ENCODE results near the gene UGGT2. TPM values are rescaled to one million over a fixed set of nuclear protein-coding genes. Genes with fewer than 3 reads are reported as not detected.

The UGGT2 gene
- total and polyA plus RNA-seq, 12 donors = 10.7 to 60.6 (median 21.9) TPM

- no peak overlapping the region for H3K4me3 ChIP-seq
- DNase-seq = no peak
These were observed 211.3 kb downstream of the UGGT2 start for GRCh38 chr13:95841894-95842293.

GRCh38 chr13:95834134-95834765 is 219.0 kb downstream of the UGGT2 start:
- no peaks in the 10 kb centered on the region for H3K27me3 ChIP-seq
- peaks cover 0 to 7% of the 10 kb centered on the region in 2 donors for H3K4me1 ChIP-seq (replicated peaks in 1 of 2)
- H3K27ac ChIP-seq = no peak overlapping the region
- 18 to 25% (median 21%) methylated on average over 3 of the region's 3 CpGs for WGBS, 4 donors
- TF ChIP-seq CTCF (IDR thresholded peaks at IDR 0.05) = peak; percentile 84 to 96 (median 94)
- TF ChIP-seq POLR2A (IDR thresholded peaks at IDR 0.05) = no peak
- no peak overlapping the region for H3K4me3 ChIP-seq
- peaks cover 0 to 12% (median 0%) of the 10 kb centered on the region in 3 donors for H3K9me3 ChIP-seq (replicated peaks in 1 of 3)
- intact Hi-C loops (cut with DNase I) = loop anchor here (2.0 to 10.0 kb wide), 2 partner anchors 209 to 211 kb away; no protein-coding TSS in a partner anchor
- H3K36me3 ChIP-seq (replicated peaks in 1 of 2) = no peaks in the 10 kb centered on the region
- peak; percentile 43 to 83 (median 62) for DNase-seq

More at GRCh38 chr13:95841894-95842293, 211.3 kb downstream of the UGGT2 start:
- TF ChIP-seq CTCF (IDR thresholded peaks at IDR 0.05) (no peak), POLR2A (IDR thresholded peaks at IDR 0.05) (no peak)
- no peaks in the 10 kb centered on the region for H3K27me3 ChIP-seq
- H3K9me3 ChIP-seq (replicated peaks in 1 of 3) = peaks cover 0 to 9% (median 0%) of the 10 kb centered on the region in 3 donors
- H3K4me1 ChIP-seq (replicated peaks in 1 of 2) = no peaks in the 10 kb centered on the region
- intact Hi-C loops (cut with DNase I) = no loop called here
- no peak overlapping the region for H3K27ac ChIP-seq
- no peaks in the 10 kb centered on the region for H3K36me3 ChIP-seq (replicated peaks in 1 of 2)

GRCh38 chr13:95833719-95834118 is 219.5 kb downstream of the UGGT2 start:
- no peak overlapping the region for H3K4me3 ChIP-seq
- H3K9me3 ChIP-seq (replicated peaks in 1 of 3) = peaks cover 0 to 12% (median 0%) of the 10 kb centered on the region in 3 donors
- H3K27ac ChIP-seq = no peak overlapping the region
- H3K36me3 ChIP-seq (replicated peaks in 1 of 2) = no peaks in the 10 kb centered on the region
- H3K27me3 ChIP-seq = no peaks in the 10 kb centered on the region
- DNase-seq = no peak
- peaks cover 0 to 7% of the 10 kb centered on the region in 2 donors for H3K4me1 ChIP-seq (replicated peaks in 1 of 2)
- WGBS, 4 donors = 0 to 9% (median 6%) methylated on average over 1 of the region's 1 CpG
- TF ChIP-seq POLR2A (IDR thresholded peaks at IDR 0.05) (no peak), CTCF (IDR thresholded peaks at IDR 0.05) (no peak)
- intact Hi-C loops (cut with DNase I) = loop anchor here (2.0 to 10.0 kb wide), 2 partner anchors 209 to 211 kb away; no protein-coding TSS in a partner anchor

- TF ChIP-seq POLR2A (IDR thresholded peaks at IDR 0.05) (no peak), CTCF (IDR thresholded peaks at IDR 0.05) (no peak)
- WGBS, 4 donors = 81 to 93% (median 86%) methylated on average over 1 of the region's 1 CpG
- intact Hi-C loops (cut with DNase I) = loop anchor here in 1 of 2 donors (10.0 kb wide), 1 partner anchor 208 kb away; no protein-coding TSS in a partner anchor
- Histone ChIP-seq H3K27me3 (no peaks in the 10 kb centered on the region), H3K27ac (no peak overlapping the region), H3K4me1 (replicated peaks in 1 of 2) (peaks cover 0 to 7% of the 10 kb centered on the region in 2 donors), H3K4me3 (no peak overlapping the region), H3K36me3 (replicated peaks in 1 of 2) (no peaks in the 10 kb centered on the region), H3K9me3 (replicated peaks in 1 of 3) (peaks cover 0 to 7% (median 0%) of the 10 kb centered on the region in 3 donors)
- DNase-seq = no peak
These were observed 220.1 kb downstream of the UGGT2 start for GRCh38 chr13:95833126-95833525.

Data from adrenal gland (tissue), 12 donors.